Cardiac fibroblast (primary cell): Measurements from ENCODE around the gene SEMA4B.
A peak's percentile ranks its signal among the peaks of the same experiment; 100 is the strongest.
"Not testable (repeated sequence)": the region's sequence is repeated elsewhere in the genome, so short reads cannot be mapped to it uniquely, and the experiment has no call there.

Experiments used
- DNase-seq, 2 donors: peaks; one replicate each; pipeline versions ENCODE4 v3.0.0 to v3.0.0-alpha.2; 2010; ENCODE audit warnings: low read depth in 2 of 2
- H3K4me3 ChIP-seq, 2 donors: replicated peaks in 1 of 2; 1 replicate in 1 of 2; 2 replicates in 1 of 2; pipeline ENCODE4 v1.5.1; 2011; ENCODE audit warnings: low read depth in 2 of 2, low read length in 2 of 2, mild to moderate bottlenecking in 2 of 2, moderate library complexity in 1 of 2
- CTCF ChIP-seq: IDR thresholded peaks from one replicate; pipeline ENCODE4 v1.5.1; 2011; ENCODE audit warnings: low read depth, mild to moderate bottlenecking, low read length, inconsistent platforms

Gene SEMA4B

GRCh38 chr15:90268415-90268814 lies 67.3 kb downstream of the SEMA4B start:
- no peak for TF ChIP-seq CTCF
- H3K4me3 ChIP-seq = no peak overlapping the region
- DNase-seq = no peak

GRCh38 chr15:90270502-90271150 lies 69.5 kb downstream of the SEMA4B start:
- DNase-seq = no peak

GRCh38 chr15:90271459-90272166 lies 70.5 kb downstream of the SEMA4B start:
- DNase-seq = peak in 1 of 2 donors; percentile 31
- H3K4me3 ChIP-seq = no peak overlapping the region
- TF ChIP-seq CTCF = no peak

More at GRCh38 chr15:90270502-90271150, 69.5 kb downstream of the SEMA4B start:
- no peak for TF ChIP-seq CTCF
- H3K4me3 ChIP-seq = no peak overlapping the region

- H3K4me3 ChIP-seq, DNase-seq: not testable (repeated sequence)
These were observed 77.3 kb downstream of the SEMA4B start for GRCh38 chr15:90278467-90278866.
